Measurements from ENCODE around the gene HOXA9. TPM values are rescaled to one million over a fixed set of nuclear protein-coding genes. Genes with fewer than 3 reads are reported as not detected.
A peak's percentile ranks its signal among the peaks of the same experiment; 100 is the strongest.

Gene HOXA9
- total RNA-seq, 1 experiment from 2014 or later: 71.2 TPM

GRCh38 chr7:27179503-27180430 lies 14.4 kb upstream of the HOXA9 start:
- peak; percentile 40 for DNase-seq (ENCODE audit: low spot score)
- in situ Hi-C loops (cut with HindIII; ENCODE audit: low sequenced_read_pairs): no loop called here

- no peak for DNase-seq (ENCODE audit: low spot score)
- in situ Hi-C loops (cut with HindIII; ENCODE audit: low sequenced_read_pairs): no loop called here
Observed at GRCh38 chr7:27179030-27179429, 13.7 kb upstream of the HOXA9 start.

DNA sequence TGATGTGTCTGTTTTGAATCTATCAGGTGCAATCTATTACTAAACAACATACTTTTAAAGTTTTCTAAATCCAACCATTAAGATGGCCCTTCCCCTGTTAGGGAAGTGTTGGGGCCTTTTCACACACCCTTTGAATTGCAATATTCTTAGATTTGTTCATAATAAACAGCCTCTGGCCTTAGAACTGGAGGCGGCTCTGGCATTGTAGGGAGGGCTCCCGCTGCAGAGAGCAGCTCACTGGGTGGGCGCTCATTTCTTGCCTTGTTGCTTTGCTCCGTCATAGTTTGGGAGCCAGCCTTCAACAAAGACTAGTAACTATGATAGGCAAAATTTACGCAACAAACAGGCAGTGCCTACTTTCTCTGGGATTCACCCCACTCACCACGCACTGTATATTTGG lies 13.0 kb upstream of the HOXA9 start:
- in situ Hi-C loops (cut with HindIII; ENCODE audit: low sequenced_read_pairs): no loop called here
- no peak for DNase-seq (ENCODE audit: low spot score)

DNA sequence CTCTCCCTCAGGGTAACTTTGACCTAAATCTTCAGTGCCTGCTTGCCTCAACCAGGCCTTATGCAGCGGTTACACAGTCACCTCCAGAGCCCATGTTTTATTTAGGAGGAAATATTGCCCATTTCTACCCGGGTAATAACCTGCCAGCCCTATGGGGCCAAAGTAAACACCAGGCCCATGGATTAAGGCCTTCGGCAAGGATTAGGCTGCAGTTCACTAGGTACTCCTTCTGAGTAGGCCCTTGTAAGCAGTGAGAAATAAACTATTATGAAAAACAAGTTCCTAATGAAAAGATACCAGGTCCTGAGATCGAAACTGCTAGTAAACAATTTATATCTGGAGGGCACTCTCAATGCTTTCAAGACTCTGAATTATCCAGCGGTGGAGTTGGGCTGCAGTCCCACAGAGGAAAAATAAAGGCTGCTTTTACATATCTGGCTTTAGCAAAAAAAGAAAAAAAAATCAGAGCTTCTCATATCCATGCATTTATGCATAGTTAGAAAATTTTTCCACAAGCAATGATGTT lies 12.5 kb upstream of the HOXA9 start:
- in situ Hi-C loops (cut with HindIII; ENCODE audit: low sequenced_read_pairs): no loop called here
- no peak for DNase-seq (ENCODE audit: low spot score)

DNA sequence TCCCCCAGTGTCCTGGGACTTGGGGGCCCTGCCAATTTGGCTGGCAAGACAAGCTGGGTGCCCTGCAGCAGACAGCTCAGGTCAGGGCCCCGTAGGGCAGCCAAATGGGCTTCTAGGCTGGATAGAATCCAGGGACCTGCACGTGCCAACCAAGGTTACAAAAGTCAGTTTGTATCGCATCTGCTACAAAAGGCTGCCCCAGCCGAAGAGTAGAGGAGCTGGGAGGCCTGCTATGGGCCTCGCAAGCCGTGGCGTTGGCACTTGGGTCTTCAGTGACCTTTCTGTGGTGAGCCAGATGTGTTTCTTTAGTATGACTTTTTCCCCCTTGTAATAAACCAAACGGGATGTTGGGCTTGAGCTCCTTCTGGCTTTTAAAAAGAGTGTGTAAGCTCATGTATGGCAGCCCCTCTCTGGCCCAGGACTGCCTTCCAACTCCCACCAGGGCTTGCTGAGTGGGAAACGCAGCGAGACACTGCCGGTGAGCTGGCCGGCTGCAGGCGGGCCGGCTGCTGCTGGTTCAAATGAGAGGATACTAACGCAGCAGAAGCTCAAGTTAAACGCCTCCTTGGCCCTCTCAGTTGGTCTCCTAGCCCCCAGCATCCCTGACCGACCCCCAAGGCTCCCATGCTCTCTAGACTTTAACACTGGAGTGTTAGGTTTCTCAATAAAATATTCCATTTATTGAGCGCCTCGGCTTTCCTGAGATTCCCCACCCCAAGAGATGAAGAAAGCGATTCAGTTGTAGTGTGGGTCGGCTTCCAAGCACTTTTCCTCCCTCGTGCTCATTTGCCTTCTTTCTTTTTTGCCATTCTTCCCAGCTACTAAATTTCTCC lies 11.8 kb upstream of the HOXA9 start:
- in situ Hi-C loops (cut with HindIII; ENCODE audit: low sequenced_read_pairs): no loop called here
- no peak for DNase-seq (ENCODE audit: low spot score)

DNA sequence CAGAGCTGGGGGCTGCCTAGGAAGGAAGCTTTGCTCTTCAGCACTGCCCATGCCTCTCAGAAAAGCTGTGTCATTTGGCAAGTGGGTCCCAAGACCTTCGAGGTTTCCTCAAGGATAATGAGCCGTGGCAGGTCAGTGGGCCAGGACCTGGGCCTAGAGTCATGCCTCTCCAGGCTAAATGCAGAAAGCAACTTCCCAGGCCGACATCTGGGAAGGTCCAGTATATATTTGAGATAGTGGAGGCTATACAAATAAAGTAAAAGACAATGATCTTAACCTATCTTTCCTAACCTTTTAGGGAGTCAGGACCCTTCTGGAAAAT lies 11.1 kb upstream of the HOXA9 start:
- no peak for DNase-seq (ENCODE audit: low spot score)
- in situ Hi-C loops (cut with HindIII; ENCODE audit: low sequenced_read_pairs): no loop called here

DNA sequence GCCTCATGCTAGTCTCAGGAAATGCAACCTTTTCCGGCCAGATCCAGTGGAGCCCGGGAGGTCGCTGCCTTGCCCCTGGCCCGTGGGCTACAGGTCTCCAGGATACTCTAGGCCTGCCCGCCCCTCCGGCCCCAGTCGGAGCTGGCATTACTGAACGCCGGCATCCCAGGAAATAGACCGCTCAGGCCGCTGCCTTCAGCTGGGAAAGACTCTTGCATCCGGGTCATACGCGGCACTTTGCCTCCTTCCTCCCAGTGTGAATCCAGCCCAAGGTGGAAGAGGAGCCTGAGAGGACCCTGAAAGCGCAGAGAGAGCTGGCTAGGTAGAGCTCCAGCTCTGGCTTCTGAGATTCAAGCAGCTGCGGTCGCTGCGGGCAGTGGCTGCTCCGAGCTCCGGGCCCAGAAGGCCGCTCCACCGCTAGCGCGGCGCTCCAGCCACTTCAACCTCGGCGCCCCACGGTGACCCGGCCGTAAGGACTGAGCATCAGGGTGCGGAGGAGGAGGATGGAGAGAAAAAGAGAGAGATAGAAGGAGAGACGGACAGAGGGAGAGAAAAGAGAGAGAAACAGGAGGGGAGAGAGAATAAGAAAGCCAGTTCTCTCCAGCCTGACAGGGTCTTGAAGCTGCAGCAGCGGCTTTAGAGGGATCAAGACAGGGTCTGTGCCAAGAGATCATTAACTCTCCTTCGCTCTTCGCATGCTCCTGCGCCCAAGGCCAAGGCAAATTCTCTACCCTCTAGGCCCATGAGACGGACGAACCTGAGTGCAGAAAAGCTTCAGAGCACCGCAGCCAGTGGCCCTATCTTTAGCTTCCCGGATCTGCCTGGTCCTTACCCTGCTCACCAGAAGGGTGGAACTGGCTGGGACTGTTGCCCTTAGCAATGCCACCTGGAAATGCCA lies 10.5 kb upstream of the HOXA9 start:
- in situ Hi-C loops (cut with HindIII; ENCODE audit: low sequenced_read_pairs): no loop called here
- no peak for DNase-seq (ENCODE audit: low spot score)

DNA sequence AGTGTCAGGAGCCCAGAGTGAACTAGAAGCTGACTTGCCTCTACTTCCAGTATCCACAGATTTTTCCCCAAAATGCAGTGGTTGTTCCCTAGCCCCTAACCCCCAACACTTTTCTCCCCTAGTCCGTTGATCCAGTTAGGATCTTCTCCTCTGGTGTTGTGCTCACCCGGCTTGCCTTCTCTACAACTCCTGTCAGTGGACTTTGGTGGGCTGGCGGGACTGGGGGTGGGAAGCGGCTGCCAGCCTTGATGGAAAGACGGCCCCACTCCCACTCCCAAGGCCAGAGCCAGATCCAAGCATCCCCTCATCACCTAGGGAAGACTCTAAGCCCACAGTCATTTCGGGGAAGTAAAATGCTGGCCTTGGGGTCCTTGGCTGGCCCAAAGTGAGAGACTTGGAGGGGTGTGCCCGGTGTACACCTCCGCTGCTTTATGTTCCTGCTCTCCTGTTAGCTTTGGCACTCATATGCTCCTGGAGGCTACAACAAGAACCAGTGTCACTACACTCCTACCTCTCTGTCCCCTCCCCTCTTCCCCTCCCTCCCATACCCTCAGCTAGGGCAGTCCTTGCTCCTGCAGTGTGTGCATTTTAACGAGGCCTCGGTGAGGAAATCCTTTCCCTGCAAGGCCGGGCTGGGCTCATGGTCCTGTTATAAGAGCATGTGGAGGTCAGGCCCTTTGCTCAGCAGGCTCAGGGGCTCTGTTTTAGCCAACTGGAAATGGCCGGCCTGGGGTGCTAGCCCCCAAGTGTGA lies 9.7 kb upstream of the HOXA9 start:
- DNase-seq (ENCODE audit: low spot score): peak; percentile 44
- in situ Hi-C loops (cut with HindIII; ENCODE audit: low sequenced_read_pairs): no loop called here

- in situ Hi-C loops (cut with HindIII; ENCODE audit: low sequenced_read_pairs): no loop called here
Observed at GRCh38 chr7:27173956-27174873, 8.9 kb upstream of the HOXA9 start, which contains the start of gene HOXA10. HOXA10 (minus strand) TSS chr7:27174320; CDS start chr7:27174306, 14 bp downstream.

GRCh38 chr7:27173511-27173955 lies 8.2 kb upstream of the HOXA9 start:
- no peak for DNase-seq (ENCODE audit: low spot score)
- in situ Hi-C loops (cut with HindIII; ENCODE audit: low sequenced_read_pairs): no loop called here

More at GRCh38 chr7:27173956-27174873, 8.9 kb upstream of the HOXA9 start, which contains the start of gene HOXA10:
- no peak for DNase-seq (ENCODE audit: low spot score)

- in situ Hi-C loops (cut with HindIII; ENCODE audit: low sequenced_read_pairs): no loop called here
- no peak for DNase-seq (ENCODE audit: low spot score)
Observed at GRCh38 chr7:27172823-27173510, 7.6 kb upstream of the HOXA9 start.

GRCh38 chr7:27172315-27172774 lies 7.0 kb upstream of the HOXA9 start:
- no peak for DNase-seq (ENCODE audit: low spot score)
- in situ Hi-C loops (cut with HindIII; ENCODE audit: low sequenced_read_pairs): no loop called here

- in situ Hi-C loops (cut with HindIII; ENCODE audit: low sequenced_read_pairs): no loop called here
- no peak for DNase-seq (ENCODE audit: low spot score)
Observed at GRCh38 chr7:27171637-27172314, 6.4 kb upstream of the HOXA9 start.

- in situ Hi-C loops (cut with HindIII; ENCODE audit: low sequenced_read_pairs): no loop called here
- no peak for DNase-seq (ENCODE audit: low spot score)
Observed at GRCh38 chr7:27171325-27171636, 5.9 kb upstream of the HOXA9 start.

GRCh38 chr7:27170426-27171324 lies 5.3 kb upstream of the HOXA9 start:
- no peak for DNase-seq (ENCODE audit: low spot score)
- in situ Hi-C loops (cut with HindIII; ENCODE audit: low sequenced_read_pairs): no loop called here
